Limb (tissue), 2 donors: ENCODE results near the gene TRPM2.

ENCODE experiments used
- DNase-seq, 2 donors: peaks; one replicate each; pipeline ENCODE4 v3.0.0-alpha.2; 2016; ENCODE audit errors: extremely low spot score in 2 of 2

Gene TRPM2

DNA sequence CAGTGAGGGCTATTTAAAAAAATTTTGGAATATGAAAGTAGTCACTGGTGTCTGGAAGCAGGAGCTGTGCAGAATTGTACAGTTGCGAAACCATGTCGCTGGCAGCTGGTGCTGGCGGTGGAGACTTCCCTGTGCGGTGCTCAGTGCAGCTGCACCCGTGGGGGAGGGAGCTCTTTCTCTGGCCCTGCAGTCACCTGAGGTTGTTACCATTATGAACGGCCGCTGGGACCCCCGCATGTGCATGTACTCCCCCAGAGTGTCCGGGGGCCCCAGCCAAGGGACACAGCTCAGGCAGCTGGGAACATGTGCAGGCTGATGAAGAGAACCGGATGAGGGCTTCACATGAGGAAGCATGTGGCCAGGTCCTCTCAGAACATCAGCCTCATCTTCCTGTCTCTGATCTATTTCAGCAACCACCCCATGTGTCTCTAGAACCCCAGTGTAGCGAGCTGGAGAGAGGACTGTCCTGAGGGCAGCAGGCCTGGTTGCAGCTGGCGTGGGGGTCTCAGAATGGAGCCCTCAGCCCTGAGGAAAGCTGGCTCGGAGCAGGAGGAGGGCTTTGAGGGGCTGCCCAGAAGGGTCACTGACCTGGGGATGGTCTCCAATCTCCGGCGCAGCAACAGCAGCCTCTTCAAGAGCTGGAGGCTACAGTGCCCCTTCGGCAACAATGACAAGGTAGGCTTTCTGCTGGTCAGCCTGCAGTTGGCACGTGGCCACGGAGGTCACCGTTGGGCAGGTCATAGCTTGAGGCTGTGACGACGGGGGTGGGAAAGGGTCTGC lies at the start of gene TRPM2:
TRPM2 (plus strand) TSS at position 431 of the 780 bp plus-strand sequence; CDS start at position 511, 80 bp downstream.
- DNase-seq, result peak in 1 of 2 donors; percentile 25

DNA sequence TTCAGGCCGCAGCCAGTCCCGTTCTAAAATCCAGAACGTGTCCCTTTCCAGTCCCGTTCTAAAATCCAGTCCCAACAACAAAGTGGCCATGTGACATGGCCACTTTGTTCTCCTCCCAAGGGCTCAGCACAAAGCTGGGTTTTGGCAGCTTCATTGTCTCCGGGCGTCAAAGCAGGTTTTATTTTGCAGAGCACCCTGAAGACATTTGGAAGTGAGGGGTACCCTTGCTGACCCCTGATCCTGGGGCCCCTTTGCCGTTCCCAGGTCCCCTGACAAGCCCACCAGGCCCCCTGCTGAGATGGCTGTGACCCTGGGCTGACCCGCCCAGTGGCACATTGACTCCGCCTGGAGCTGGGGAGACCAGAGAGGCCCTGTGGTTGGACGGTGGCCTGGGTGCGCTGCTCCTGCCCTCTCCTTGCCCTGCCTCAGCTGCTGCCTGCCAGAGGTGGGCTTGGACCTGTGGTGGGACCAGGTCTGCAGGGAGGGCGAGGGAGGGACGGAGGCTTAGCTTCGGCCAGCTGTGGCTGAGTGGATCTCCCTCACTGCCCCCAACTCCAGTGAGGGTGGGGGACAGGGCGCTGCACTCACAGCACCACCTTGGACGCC lies 49.3 kb upstream of the TRPM2 start:
- no peak for DNase-seq

DNA sequence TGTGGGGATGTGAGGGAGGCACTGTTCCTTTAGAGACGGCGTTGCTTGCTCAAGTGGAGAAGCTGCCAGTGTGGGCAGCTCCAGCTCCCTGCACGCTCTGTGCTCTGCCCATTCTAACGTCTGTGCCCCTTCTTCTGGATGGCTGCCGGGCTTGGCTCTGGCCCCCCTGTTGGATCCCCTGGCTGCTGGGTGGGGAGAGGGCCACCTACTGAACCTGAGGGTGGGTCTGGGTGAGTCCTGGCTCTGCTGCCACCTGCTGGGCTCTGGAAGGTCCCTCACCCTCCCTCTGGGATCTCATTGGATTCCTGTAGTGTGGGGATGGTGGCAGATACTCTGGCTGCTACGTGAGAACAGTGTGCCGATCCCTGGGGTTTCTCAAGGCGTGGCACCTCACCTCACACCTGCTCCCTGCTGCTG lies 48.5 kb upstream of the TRPM2 start:
- peak; percentile 19 to 68 for DNase-seq

- no peak for DNase-seq
Observed at GRCh38 chr21:44305691-44306090, 47.7 kb upstream of the TRPM2 start.

DNA sequence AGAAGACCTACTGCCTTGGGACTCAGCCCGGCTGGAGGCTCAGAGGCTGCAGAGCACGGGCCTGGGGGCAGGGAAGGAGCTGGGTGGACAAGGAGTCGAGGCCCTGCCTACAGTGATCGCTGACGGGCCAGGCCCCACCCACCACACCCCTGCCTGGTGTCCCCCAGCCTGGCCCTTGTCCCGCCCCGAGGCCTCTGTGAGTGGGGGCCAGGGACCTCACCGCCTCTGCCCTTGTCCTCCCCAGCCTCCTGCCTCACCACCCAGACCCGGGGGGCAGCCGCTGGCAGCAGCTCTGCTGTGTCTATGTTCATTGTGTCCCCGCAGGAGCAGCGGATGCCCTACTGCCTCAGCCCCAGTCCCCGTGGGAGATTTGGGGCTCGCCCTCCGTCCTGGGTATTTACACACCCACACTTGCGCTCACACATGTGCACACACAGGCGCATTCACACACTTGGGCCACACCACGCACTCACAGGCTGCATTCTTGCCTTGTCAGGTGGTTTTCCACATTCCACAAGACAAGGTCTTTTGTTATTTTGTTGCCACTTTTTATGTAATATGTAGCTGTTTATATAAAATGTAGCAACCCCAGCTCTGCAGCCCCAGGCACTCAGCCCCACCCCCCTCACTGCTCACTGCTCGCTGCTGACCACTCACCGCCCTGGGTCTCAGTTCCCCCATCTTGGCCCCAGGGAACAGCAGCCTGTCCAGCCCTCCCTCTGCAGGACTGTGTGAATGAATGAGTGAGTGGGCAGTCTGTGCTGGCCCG lies 46.3 kb upstream of the TRPM2 start:
- DNase-seq, result no peak

- DNase-seq, result no peak
Observed at GRCh38 chr21:44310628-44311507, 42.6 kb upstream of the TRPM2 start.

DNA sequence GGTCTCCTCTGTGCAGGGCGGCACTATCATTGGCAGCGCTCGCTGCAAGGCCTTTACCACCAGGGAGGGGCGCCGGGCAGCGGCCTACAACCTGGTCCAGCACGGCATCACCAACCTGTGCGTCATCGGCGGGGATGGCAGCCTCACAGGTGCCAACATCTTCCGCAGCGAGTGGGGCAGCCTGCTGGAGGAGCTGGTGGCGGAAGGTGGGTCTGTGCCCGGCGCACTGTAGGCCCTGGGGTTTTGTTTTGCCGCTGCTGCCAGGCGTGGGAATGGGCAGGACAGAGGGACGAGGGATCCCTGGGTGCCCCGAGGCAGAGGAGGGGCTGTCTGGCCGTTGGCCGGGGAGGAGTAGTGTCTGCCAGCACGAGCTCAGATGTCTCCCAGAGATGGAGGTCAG lies 41.3 kb upstream of the TRPM2 start:
- no peak for DNase-seq

DNA sequence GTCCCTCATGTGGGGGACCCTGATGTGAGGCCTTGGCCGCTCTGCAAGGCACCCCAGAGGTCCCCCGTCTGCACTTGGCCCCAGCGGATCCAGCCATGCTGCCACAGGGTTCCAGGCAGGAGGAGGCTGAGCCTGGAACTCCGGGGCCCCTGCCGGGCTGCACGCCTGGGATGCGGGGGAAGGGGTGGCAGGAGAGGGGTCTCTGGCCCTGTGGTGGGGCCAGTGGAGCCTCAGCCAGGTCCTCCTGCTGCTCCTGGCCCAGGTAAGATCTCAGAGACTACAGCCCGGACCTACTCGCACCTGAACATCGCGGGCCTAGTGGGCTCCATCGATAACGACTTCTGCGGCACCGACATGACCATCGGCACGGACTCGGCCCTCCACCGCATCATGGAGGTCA lies 40.7 kb upstream of the TRPM2 start:
- DNase-seq, result no peak

DNA sequence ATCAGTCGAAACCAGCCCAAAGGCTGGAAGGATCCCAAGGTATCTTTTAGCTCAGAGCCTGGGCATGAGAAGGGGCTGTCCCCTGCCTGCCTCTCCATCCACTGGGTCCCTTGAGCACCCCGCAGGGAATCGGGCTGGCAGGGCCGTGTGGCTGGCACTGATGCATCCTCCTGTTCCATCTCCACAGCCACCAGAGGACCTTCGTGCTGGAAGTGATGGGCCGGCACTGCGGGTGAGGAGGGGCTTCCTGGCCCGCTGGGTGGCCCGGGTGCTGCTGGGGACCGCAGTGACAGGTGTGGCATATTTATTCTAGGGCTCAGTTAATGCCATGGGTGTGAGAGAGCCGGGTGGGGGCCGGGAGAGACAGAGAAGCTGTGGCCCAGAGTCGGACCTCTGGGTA lies 40.0 kb upstream of the TRPM2 start:
- no peak for DNase-seq

- no peak for DNase-seq
Observed at GRCh38 chr21:44314128-44314527, 39.3 kb upstream of the TRPM2 start.

DNA sequence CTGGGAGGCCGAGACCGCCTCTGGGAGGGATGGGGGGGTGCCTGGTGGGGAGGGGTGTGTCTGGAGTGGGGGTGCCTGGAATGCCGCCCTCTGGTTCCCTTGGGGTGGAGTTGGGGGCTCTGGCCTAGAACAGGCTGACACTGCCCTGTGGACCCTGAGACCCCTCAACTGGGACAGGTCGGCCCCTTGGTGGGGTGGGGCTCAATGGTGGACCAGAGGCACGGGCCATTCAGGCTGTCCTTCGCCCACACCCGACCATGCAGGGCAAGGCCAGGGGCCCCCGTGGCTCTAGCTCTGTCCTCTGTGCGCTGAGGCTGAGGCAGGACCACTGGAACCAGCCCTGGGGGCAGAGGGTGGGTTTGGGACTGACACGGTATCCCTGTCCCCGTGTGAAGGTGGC lies 38.9 kb upstream of the TRPM2 start:
- DNase-seq, result no peak

DNA sequence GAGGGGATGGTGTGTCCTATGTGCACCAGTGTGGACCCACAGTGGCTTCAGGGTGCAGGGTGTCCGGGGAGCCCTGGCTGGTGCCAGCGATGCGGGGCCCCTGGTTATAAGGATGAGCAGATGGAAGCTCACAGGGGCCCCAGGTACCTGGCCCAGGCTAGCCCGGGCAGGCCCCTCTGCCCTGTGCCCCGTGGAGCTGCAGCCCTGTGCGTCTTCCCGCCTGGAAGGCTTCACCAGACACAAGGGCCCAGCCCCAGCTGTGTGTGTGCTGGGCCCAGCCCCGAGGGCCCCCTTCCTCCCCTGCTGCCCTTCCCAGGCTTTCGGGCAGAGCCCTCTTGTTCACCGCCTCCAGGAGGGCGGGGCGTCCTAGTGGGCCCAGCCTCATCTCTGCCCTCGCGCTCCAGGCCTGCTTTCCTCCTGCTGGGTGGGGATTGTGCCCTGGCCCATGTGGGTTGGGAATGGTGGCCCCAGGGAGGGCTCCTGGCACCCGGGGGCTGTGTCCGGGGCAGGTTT lies 37.7 kb upstream of the TRPM2 start:
- DNase-seq, result no peak

DNA sequence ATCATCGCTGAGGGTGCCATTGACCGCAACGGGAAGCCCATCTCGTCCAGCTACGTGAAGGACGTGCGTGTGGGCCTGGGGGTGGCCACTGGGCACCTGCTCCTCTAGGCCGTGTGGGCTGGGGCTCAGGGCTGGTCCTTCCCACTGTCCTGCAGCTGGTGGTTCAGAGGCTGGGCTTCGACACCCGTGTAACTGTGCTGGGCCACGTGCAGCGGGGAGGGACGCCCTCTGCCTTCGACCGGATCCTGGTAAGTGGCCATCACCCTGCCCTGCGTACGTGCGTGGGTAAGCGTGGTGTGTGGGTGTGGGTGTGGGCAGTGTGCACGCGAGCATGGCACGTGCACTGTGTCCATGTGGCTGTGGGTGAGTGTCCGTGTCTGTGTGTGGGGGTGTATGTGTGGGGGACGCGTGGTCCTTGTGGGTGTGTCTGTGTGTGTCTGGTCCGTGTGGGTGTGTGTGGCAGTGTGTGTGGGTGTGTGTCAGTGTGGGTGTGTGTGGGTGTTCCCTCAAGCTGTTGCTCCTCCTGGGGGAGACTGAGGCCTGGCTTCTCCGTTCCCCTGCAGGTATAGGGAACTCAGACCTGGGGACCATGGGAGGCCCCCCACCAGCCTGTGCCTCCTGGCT lies 37.0 kb upstream of the TRPM2 start:
- no peak for DNase-seq

- DNase-seq, result no peak
Observed at GRCh38 chr21:44317241-44317782, 36.1 kb upstream of the TRPM2 start.

DNA sequence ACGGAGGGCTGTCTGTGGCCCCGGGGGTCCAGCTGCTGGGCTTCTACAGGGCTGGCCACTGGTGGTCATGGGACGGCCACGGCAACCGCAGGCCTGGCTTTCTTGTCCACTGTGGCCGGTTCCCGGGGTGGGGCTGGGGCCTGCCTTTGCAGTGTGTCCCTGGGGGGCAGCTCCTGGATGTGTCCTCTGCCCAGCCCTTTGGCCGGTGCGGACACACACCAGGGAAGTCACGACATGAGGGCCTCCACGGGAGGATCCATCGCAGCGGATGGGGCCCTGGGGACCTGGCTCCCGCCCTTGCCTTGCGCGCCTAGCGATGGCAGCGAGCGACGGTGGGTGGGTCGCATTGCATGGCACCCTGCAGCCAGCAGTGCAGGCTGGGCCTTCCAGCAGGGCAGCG lies 35.5 kb upstream of the TRPM2 start:
- DNase-seq, result no peak

DNA sequence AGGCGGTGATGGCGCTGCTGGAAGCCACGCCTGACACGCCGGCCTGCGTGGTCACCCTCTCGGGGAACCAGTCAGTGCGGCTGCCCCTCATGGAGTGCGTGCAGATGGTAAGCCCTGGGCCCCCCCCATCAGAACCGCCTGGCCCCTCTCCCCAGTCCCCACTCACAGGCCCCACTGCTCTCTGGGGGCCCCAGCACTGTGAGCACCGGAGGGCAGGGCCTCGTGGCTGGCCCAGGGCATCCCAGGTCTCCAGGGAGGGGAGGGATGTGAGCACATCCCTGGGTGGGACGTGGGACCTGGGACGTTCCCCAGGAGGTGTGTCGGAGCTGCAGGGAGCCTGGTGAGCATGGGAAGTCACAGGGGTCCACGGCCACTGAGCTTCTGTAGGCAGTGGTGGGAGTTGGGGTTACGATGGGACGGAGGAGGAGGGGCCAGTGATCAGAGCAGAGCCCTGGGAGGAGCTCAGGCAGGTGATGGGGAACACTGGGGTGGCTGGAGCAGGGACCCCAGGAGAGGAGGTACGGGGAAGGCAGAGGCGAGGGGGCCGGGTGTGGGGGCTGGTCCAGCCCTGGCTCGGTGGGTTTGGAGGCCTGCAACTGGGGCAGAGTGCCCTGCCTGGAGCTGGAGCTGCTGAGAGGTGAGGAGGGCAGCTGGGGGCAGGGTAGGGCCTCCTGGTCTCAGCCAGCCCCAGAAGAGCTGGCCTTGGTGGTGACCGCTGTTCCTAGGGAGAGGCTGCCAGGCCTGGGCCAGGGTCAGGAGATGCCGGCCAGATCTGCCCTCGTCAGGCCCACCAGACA lies 34.7 kb upstream of the TRPM2 start:
- no peak for DNase-seq

GRCh38 chr21:44319407-44320065 lies 33.9 kb upstream of the TRPM2 start:
- no peak for DNase-seq

GRCh38 chr21:44320847-44321246 lies 32.6 kb upstream of the TRPM2 start:
- no peak for DNase-seq

DNA sequence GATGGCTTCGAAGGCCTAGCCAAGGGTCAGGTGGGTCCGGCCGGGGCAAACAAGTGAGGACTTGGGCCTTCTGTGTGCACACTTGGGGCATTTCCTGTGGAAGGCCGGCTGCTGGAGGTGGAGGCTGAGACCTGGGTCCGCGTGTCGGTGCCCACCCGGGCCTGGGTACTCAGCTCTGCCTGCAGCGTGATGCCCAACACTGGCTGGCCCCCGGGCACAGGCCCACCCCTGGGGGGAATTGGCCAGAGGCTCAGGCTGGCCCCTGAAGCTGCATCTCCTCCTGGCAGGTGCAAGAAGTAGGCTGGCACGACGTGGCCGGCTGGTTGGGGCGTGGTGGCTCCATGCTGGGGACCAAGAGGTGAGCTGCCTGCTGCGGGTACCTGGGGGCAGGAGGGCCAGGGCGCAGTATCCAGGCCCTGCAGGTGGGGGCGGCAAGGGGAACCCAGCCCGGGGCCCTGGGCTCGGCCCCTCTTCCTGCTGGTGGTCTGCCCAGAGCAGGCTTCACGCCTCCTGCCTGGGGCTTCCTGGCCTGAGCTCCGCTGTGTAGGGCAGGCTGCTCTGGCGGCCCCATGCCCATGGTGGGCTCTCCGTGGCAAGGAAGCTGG lies 31.5 kb upstream of the TRPM2 start:
- DNase-seq, result no peak
